HL-60/S4 (cell line): ENCODE measurements around the gene BLOC1S4.

Experiments
- in situ Hi-C: fragments of 300-500 bp; cut with MboI; formaldehyde crosslinking; loops from 2 replicates; pipeline ENCODE4 v1.14.3; 2022; ENCODE audit warnings: low sequenced_read_pairs

The BLOC1S4 gene

DNA sequence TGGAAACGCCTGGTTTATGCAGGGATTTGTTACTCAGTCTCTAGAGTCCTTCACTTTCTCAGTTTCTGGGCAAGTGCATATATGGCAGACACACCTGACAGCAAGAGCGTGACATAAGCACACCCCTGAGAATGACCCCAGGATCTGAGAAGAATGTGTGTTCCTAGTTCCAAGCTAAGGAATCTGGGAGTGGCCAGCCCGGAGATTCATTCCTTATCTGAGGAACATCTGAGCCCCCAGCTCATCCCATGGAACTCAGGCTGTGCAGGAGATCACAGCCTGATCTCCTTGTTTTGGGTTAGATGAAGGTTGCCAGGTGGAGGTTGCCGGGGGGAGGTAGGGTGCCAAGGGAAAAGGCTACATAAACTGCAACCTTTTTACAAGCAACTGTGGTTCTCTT, 42.8 kb downstream of the BLOC1S4 start:
- in situ Hi-C loops = no loop called here

DNA sequence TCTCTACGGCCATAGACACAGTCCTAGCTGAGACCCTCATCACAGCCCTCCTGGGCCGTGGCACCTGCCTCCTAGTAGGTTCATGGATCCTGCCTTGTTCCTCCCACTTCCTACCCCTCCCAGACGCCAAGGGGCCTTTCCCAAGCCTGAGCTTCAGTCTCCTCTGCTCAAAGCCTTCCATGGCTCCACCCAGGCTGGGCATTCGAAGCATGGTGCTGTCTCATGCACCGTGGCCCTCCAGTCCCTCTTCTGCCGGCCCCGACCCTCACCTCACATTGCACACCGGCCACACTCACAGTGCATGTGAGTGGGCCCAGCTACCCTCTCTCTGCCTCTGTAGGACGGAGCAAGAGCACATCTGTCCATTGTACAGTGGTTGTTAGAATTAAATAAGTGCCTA, 44.9 kb downstream of the BLOC1S4 start:
- in situ Hi-C loops = no loop called here

- in situ Hi-C loops = no loop called here
Measured at GRCh38 chr4:6761649-6762615, 46.0 kb downstream of the BLOC1S4 start.

DNA sequence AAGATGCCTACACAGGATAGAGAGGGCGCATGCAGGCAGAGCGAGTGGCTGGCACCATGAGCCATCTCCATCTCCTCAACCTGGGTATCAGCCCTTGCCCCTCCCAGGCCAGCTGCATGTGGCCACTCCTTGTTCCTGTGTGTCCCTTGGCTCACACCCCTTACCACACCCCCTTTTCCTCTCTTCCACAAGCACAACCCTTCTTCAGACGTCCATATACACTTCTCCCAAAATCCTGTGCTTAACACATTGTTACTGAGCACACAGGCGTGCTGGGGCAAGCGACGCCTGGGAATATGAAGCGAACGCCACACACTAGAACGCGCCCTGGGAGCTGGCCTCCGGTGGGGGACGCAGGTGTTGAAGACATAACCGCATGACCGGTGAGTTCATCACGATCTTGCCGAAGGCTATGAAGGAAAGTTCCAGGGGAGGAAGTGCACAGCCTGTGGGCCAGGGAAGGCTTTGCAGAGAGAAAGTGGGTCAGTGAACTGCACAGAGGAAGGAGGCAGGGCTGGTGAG, 47.4 kb downstream of the BLOC1S4 start:
- in situ Hi-C loops = no loop called here

- in situ Hi-C loops = no loop called here
Measured at GRCh38 chr4:6764976-6765620, 49.1 kb downstream of the BLOC1S4 start.

- in situ Hi-C loops = no loop called here
Measured at GRCh38 chr4:6765703-6766102, 49.7 kb downstream of the BLOC1S4 start.
